ENCODE results near the gene ENTPD2.

The ENTPD2 gene

DNA sequence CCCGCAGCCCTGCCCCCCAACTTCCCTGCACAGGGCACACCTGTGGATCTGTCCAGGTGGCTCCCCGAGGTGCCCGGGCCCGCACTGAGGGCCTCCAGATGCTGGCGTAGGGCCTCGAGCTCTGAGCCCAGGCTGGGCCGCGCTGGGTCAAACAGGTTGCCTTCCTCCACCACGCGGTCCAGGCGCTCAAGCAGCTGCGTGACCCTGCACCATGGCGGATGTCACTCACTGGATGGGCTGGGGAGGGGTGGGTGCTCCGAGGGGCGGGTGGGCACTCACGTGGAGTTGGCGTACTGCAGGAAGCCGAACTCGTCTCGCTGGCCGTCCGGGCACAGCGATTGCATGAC lies 31.2 kb downstream of the ENTPD2 start:
- Histone ChIP-seq H3K36me3 (ENCODE audit: insufficient read depth, low read length) (no peaks in the 10 kb centered on the region), H3K9ac (ENCODE audit: low read length) (no peak overlapping the region), H3K4me1 (ENCODE audit: insufficient read depth, low read length) (peaks cover 12% of the 10 kb centered on the region), H3K27ac (ENCODE audit: low read depth, low read length) (no peak overlapping the region), H3K9me3 (ENCODE audit: low read length) (no peaks in the 10 kb centered on the region), H3K27me3 (ENCODE audit: control insufficient read depth in 1 of 2, insufficient read depth in 2 of 2, low read length in 2 of 2) (no peaks in the 10 kb centered on the region), H3K4me3 (ENCODE audit: low read depth in 1 of 2, low read length in 2 of 2) (no peak overlapping the region)

DNA sequence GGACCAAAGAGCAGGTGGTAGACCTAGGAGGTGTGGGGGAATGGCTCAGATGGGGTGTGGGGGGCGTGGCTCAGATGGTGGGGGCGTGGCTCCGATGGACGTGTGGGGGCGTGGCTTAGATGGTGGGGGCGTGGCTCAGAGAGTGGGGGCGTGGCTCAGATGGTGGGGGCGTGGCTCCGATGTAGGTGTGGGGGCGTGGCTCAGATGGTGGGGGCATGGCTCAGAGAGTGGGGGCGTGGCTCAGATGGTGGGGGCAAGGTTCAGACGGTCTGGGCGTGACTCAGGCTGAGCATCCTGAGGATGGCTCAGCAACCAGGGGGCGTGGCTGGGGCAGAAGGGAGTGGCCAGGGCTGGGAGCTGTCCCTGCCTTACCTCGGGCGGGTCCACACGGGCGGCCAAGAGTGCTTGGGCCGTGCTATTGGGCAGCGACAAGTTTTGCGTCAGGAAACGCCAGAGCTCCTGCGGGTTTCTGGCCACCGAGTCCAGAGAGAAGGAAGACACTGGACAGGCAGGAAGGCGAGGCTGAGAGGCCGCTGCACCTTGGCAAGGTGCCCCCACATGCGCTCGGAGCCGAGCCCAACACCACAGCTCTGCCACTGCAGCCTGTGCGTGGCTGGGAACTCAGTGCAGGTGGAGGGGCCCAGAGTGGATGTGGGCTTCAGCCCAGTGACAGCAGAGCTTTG lies 31.7 kb downstream of the ENTPD2 start:
- Histone ChIP-seq H3K27ac (ENCODE audit: low read depth, low read length) (no peak overlapping the region), H3K4me1 (ENCODE audit: insufficient read depth, low read length) (peaks cover 8% of the 10 kb centered on the region), H3K27me3 (ENCODE audit: control insufficient read depth in 1 of 2, insufficient read depth in 2 of 2, low read length in 2 of 2) (no peaks in the 10 kb centered on the region), H3K9ac (ENCODE audit: low read length) (no peak overlapping the region), H3K36me3 (ENCODE audit: insufficient read depth, low read length) (no peaks in the 10 kb centered on the region), H3K4me3 (ENCODE audit: low read depth in 1 of 2, low read length in 2 of 2) (no peak overlapping the region), H3K9me3 (ENCODE audit: low read length) (no peaks in the 10 kb centered on the region)

DNA sequence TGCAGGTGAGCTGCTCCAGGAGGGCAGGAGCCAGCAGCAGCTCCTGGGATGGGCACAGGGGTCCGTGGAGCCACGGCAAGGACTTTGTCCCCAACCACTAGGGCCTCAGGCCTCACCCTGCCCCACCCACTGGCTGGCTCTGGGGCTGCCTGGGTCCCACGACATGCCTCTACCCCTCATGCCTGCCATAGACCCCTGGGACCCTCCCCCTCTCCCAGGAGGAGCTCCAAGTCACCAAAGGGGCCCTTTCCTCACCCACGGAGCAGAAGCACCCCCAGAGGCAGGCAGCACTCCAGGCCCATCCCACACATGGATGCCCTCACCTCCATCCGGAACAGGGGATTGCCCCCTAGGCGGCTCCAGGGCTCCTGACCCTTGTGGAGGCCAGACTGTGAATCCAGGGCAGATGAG lies 32.3 kb downstream of the ENTPD2 start:
- no peak overlapping the region for H3K9ac ChIP-seq (ENCODE audit: low read length)

DNA sequence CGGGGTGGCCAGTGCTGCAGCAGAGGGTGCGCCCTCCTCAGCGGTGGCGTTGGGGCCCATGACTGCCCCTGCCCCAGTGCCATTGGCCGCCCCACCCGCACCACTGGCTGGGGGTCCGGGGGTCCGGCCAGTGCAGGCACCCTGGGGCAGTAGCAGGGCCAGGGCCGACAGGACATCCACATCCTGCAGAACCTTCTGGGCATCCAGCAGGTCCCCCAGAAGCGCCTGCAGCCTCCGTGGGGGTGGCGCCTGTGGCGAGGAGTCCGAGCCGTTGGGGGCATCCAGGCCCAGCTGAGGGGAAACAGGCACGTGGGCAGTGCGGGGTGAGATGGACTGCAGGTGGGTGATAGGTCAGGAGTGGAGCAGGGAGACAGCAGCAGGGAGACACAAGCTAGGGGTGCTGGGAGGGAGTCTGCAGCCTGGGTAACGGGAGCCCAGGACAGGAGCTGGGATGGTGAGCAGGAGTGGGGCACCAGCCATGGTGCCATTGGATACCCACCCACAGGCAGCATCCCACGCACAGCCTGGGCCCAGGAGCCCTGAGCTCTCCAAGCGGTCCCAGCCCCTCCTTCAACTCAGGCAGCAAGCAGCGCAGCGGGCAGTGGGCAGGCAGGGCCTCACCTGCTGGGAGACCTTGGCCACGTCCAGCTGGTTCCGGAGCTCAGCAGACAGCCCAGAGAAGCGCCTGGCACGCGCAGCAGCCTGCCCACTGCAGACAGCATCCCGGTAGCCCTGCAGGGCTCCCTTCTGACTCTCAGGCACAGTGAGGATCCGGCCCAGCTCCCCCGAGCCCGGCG lies 32.9 kb downstream of the ENTPD2 start:
- H3K9ac ChIP-seq (ENCODE audit: low read length) = no peak overlapping the region
- no peaks in the 10 kb centered on the region for H3K27me3 ChIP-seq (ENCODE audit: control insufficient read depth in 1 of 2, insufficient read depth in 2 of 2, low read length in 2 of 2)
- H3K4me3 ChIP-seq (ENCODE audit: low read depth in 1 of 2, low read length in 2 of 2) = no peak overlapping the region
- H3K9me3 ChIP-seq (ENCODE audit: low read length) = no peaks in the 10 kb centered on the region
- no peaks in the 10 kb centered on the region for H3K36me3 ChIP-seq (ENCODE audit: insufficient read depth, low read length)
- H3K27ac ChIP-seq (ENCODE audit: low read depth, low read length) = no peak overlapping the region
- no peaks in the 10 kb centered on the region for H3K4me1 ChIP-seq (ENCODE audit: insufficient read depth, low read length)

More for the DNA sequence above, 32.3 kb downstream of the ENTPD2 start:
- no peaks in the 10 kb centered on the region for H3K36me3 ChIP-seq (ENCODE audit: insufficient read depth, low read length)
- peaks cover 5% of the 10 kb centered on the region for H3K4me1 ChIP-seq (ENCODE audit: insufficient read depth, low read length)
- no peak overlapping the region for H3K27ac ChIP-seq (ENCODE audit: low read depth, low read length)
- H3K9me3 ChIP-seq (ENCODE audit: low read length) = no peaks in the 10 kb centered on the region
- H3K27me3 ChIP-seq (ENCODE audit: control insufficient read depth in 1 of 2, insufficient read depth in 2 of 2, low read length in 2 of 2) = no peaks in the 10 kb centered on the region
- H3K4me3 ChIP-seq (ENCODE audit: low read depth in 1 of 2, low read length in 2 of 2) = no peak overlapping the region

DNA sequence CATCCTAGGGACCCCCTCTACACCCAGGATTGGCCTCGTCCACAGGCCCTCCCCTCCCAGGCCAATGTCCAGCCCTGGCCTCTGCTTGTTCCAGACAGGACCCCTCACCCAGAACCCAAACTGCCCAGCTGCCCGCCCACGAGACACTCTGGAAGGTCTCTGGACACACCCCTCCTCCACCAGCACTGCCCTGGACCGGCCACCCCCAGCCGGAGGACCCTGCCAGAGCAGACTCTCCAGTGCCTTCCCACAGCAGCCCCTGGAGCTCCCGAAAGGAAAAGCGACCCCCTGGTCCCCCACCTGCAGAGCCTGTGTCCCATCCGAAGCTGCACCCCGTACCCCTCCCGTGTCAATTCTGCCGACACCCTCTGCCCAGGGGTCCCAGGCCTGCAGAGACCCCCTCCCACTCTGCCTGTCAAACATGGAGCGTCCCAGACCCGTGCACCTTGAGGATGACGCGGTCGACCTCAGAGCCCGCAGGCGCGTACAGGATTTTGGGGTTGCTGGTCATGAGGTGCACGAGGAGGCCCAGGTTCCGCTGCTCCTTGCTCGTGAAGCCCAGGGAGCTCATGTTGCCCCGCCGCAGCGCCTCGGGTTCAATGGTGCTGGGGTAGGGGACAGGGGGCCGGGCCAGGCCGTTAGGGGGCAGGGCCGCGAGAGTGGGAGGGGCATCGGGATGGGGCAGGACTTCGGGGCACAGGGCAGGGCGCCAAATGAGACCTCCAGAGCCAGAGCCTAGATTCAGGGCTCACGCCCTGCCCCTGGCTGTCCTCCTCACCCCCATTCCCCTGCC lies 33.8 kb downstream of the ENTPD2 start:
- Histone ChIP-seq H3K9me3 (ENCODE audit: low read length) (no peaks in the 10 kb centered on the region), H3K36me3 (ENCODE audit: insufficient read depth, low read length) (no peaks in the 10 kb centered on the region)

DNA sequence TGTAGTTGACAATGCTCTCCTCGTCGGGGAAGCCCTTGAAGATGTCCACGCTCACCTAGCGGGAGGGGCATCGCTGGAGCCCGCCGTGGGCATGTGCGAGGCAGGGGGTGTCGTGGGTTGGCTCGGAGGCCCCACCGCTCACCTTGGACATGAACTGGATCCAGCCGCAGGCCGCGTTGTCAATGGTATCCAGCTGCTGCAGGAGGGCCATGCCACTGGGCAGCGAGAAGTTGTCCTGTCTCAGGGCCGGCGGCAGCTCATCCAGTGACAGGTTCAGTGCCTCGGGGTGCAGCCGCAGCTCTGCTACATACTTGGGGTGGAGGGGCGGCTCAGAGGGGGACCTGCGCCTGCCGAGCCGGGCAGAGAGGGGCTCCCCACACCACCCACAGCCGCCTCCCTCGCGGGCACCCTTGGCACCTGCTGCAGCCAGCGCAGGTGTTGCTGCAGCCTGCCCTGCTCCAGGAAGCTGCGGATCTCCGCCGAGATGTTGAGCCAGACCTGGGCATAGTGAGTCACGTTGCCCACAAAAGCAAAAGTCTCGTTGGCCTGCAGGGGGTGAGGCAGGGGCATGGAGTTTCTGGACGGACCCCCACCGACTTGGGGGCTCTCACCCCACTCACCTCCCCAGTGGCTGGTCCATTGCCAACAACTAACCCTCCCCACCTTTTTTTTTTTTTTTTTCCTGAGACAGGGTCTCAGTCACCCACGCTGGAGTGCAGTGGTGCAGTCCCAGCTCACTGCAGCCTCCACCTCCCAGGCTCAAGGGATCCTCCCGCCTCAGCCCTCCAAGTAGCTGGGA lies 34.9 kb downstream of the ENTPD2 start:
- no peak overlapping the region for H3K9ac ChIP-seq (ENCODE audit: low read length)
- no peak overlapping the region for H3K27ac ChIP-seq (ENCODE audit: low read depth, low read length)
- H3K36me3 ChIP-seq (ENCODE audit: insufficient read depth, low read length) = no peaks in the 10 kb centered on the region
- no peaks in the 10 kb centered on the region for H3K27me3 ChIP-seq (ENCODE audit: control insufficient read depth in 1 of 2, insufficient read depth in 2 of 2, low read length in 2 of 2)
- no peaks in the 10 kb centered on the region for H3K9me3 ChIP-seq (ENCODE audit: low read length)
- H3K4me1 ChIP-seq (ENCODE audit: insufficient read depth, low read length) = no peaks in the 10 kb centered on the region
- H3K4me3 ChIP-seq (ENCODE audit: low read depth in 1 of 2, low read length in 2 of 2) = no peak overlapping the region

More for the DNA sequence above, 33.8 kb downstream of the ENTPD2 start:
- Histone ChIP-seq H3K4me1 (ENCODE audit: insufficient read depth, low read length) (no peaks in the 10 kb centered on the region), H3K4me3 (ENCODE audit: low read depth in 1 of 2, low read length in 2 of 2) (no peak overlapping the region), H3K27ac (ENCODE audit: low read depth, low read length) (no peak overlapping the region), H3K9ac (ENCODE audit: low read length) (no peak overlapping the region), H3K27me3 (ENCODE audit: control insufficient read depth in 1 of 2, insufficient read depth in 2 of 2, low read length in 2 of 2) (no peaks in the 10 kb centered on the region)

DNA sequence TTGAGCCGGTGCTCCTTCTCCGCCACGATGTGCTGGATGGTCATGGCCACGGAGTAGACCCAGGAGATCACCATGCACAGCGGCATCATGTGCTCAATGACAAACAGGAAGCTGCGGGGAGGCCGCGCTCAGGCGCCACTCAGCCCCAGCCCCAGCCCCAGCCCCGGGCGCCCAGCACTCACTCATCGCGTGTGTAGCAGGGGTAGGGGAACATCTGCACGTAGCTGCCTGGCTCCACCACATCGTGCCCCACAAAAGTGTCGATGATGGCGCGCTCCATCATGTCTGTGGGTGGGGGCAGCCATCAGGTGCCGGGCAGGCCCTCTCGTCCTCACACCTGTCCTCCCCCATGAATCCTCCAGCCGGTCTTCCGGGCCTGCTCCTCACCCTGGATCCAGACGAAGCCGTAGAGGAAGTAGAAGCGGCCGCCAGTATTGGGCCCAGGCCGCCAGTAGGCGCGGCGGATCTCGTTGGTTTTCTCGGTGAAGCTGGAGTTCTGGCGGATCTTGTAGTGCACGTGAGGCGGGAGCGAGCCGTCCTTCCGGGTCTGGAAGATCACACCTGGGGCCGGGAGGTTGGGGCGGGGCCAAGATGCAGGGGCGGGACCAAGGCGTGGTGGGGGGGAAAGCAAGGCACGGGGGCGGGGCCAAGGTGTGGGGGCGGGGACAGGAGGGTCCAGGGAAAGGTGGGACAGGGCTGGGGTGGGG lies 35.9 kb downstream of the ENTPD2 start:
- H3K9me3 ChIP-seq (ENCODE audit: low read length) = no peaks in the 10 kb centered on the region
- no peak overlapping the region for H3K27ac ChIP-seq (ENCODE audit: low read depth, low read length)
- no peaks in the 10 kb centered on the region for H3K4me1 ChIP-seq (ENCODE audit: insufficient read depth, low read length)
- no peak overlapping the region for H3K4me3 ChIP-seq (ENCODE audit: low read depth in 1 of 2, low read length in 2 of 2)
- H3K27me3 ChIP-seq (ENCODE audit: control insufficient read depth in 1 of 2, insufficient read depth in 2 of 2, low read length in 2 of 2) = no peaks in the 10 kb centered on the region
- no peaks in the 10 kb centered on the region for H3K36me3 ChIP-seq (ENCODE audit: insufficient read depth, low read length)
- no peak overlapping the region for H3K9ac ChIP-seq (ENCODE audit: low read length)

DNA sequence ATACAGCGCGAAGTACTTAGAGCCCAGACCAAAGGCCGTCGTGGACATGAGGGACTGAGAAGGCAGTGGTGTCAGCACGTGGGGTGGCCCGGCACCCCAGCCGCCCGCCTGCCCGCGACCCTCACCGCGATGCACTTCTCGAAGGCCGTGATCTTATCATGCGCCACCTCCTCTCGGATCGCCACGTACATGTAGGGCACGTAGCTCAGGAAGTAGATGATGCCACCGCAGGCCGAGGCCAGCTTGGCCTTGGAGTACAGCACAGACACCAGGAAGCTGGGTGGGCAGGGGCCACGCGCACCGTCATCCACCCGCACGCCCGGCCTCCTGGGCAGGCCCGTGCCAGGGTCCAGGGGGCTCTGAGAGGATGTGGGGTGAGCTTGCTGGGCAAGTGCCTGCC lies 36.8 kb downstream of the ENTPD2 start:
- H3K27me3 ChIP-seq (ENCODE audit: control insufficient read depth in 1 of 2, insufficient read depth in 2 of 2, low read length in 2 of 2) = no peaks in the 10 kb centered on the region
- no peak overlapping the region for H3K9ac ChIP-seq (ENCODE audit: low read length)
- H3K36me3 ChIP-seq (ENCODE audit: insufficient read depth, low read length) = no peaks in the 10 kb centered on the region
- H3K27ac ChIP-seq (ENCODE audit: low read depth, low read length) = no peak overlapping the region
- no peaks in the 10 kb centered on the region for H3K9me3 ChIP-seq (ENCODE audit: low read length)
- no peaks in the 10 kb centered on the region for H3K4me1 ChIP-seq (ENCODE audit: insufficient read depth, low read length)
- no peak overlapping the region for H3K4me3 ChIP-seq (ENCODE audit: low read depth in 1 of 2, low read length in 2 of 2)

DNA sequence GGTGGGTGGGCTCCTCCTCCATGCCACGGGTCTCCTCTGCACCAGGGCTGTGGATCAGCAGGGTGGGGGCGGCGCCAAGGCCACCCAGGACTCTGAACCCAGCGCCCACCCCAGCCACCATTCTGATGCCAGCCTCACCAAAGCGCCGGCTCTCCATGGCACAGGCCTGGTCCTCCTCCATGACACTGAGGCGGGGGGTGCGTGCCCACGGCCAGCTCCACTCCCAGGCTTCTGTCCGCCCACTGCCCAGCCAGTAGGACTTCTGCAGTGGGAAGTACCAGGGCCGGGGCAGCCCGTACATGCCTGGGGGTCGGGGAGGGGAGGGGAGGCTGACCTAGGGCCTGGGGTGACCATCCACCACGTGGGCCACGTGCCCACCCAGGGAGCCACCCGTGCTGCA lies 37.4 kb downstream of the ENTPD2 start:
- H3K27me3 ChIP-seq (ENCODE audit: control insufficient read depth in 1 of 2, insufficient read depth in 2 of 2, low read length in 2 of 2) = no peaks in the 10 kb centered on the region
- no peak overlapping the region for H3K9ac ChIP-seq (ENCODE audit: low read length)
- no peak overlapping the region for H3K4me3 ChIP-seq (ENCODE audit: low read depth in 1 of 2, low read length in 2 of 2)
- H3K4me1 ChIP-seq (ENCODE audit: insufficient read depth, low read length) = no peaks in the 10 kb centered on the region
- no peak overlapping the region for H3K27ac ChIP-seq (ENCODE audit: low read depth, low read length)
- H3K36me3 ChIP-seq (ENCODE audit: insufficient read depth, low read length) = peaks cover 5% of the 10 kb centered on the region
- no peaks in the 10 kb centered on the region for H3K9me3 ChIP-seq (ENCODE audit: low read length)

DNA sequence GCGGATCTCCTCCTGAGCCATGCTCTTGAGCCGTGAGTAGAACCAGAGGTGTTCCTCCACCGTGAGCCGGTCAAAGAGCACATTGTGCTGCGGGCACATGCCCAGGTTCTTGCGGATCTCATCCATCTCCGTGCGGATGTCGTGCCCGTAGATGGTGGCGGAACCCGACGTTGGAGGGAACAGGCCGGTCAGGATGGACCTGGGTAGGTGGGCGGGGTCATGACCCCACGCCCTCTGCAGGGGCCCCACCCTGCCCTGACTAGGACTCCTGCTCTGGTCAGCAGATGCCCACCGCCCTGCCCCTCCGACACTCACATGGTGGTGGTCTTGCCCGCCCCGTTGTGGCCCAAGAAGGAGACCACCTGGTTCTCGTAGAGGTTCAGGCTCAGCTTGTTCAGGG lies 37.9 kb downstream of the ENTPD2 start:
- no peak overlapping the region for H3K4me3 ChIP-seq (ENCODE audit: low read depth in 1 of 2, low read length in 2 of 2)
- H3K27ac ChIP-seq (ENCODE audit: low read depth, low read length) = no peak overlapping the region
- no peak overlapping the region for H3K9ac ChIP-seq (ENCODE audit: low read length)
- no peaks in the 10 kb centered on the region for H3K27me3 ChIP-seq (ENCODE audit: control insufficient read depth in 1 of 2, insufficient read depth in 2 of 2, low read length in 2 of 2)
- peaks cover 9% of the 10 kb centered on the region for H3K36me3 ChIP-seq (ENCODE audit: insufficient read depth, low read length)
- H3K9me3 ChIP-seq (ENCODE audit: low read length) = no peaks in the 10 kb centered on the region
- no peaks in the 10 kb centered on the region for H3K4me1 ChIP-seq (ENCODE audit: insufficient read depth, low read length)
